ENCODE data around the gene MARCHF3. TPM values are rescaled to one million over a fixed set of nuclear protein-coding genes. Genes with fewer than 3 reads are reported as not detected.

MARCHF3 gene
- total RNA-seq, 1 experiment from 2014 or later: 5.4 TPM

DNA sequence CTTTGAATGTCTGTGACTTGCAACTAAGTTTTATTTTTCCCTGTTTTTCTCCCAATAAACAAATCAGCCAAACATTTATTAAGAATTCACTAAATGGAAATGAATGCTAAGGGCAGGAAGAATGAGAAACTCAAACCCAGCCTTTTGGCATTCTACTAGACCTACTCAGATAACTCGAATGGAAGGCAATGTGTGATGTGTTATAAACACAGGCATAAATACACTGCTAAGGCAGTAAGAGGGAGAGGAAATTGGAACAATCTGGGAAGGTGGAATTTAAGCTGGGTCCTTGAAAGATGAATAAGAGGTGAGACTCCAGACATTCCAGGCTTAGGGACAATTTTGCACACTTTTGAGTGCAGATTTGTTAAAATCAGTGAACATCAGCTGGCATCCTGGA is 34.7 kb downstream of the MARCHF3 start:
- no TSS peak for BruUV-seq (replicated peaks)
- Mint-ChIP-seq H3K4me1 (ENCODE audit: insufficient read depth, unreplicated experiment) (no peaks in the 10 kb centered on the region), H3K36me3 (ENCODE audit: insufficient read depth, unreplicated experiment) (no peaks in the 10 kb centered on the region), H3K27ac (ENCODE audit: low read depth, unreplicated experiment) (no peak overlapping the region), H3K9me3 (ENCODE audit: unreplicated experiment) (no peaks in the 10 kb centered on the region), H3K27me3 (ENCODE audit: insufficient read depth, unreplicated experiment) (no peaks in the 10 kb centered on the region), H3K4me3 (ENCODE audit: unreplicated experiment) (no peak overlapping the region)
- ChIA-PET CTCF (no interaction called here), POLR2A (no interaction called here)
- intact Hi-C loops (cut with micrococcal nuclease): no loop called here
- no peak for DNase-seq (ENCODE audit: unreplicated experiment)
- TF ChIP-seq, protein P1, sequence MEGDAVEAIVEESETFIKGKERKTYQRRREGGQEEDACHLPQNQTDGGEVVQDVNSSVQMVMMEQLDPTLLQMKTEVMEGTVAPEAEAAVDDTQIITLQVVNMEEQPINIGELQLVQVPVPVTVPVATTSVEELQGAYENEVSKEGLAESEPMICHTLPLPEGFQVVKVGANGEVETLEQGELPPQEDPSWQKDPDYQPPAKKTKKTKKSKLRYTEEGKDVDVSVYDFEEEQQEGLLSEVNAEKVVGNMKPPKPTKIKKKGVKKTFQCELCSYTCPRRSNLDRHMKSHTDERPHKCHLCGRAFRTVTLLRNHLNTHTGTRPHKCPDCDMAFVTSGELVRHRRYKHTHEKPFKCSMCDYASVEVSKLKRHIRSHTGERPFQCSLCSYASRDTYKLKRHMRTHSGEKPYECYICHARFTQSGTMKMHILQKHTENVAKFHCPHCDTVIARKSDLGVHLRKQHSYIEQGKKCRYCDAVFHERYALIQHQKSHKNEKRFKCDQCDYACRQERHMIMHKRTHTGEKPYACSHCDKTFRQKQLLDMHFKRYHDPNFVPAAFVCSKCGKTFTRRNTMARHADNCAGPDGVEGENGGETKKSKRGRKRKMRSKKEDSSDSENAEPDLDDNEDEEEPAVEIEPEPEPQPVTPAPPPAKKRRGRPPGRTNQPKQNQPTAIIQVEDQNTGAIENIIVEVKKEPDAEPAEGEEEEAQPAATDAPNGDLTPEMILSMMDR (IDR thresholded peaks at IDR 0.05; ENCODE audit: unreplicated experiment): no peak

- no TSS peak for BruUV-seq (replicated peaks)
- Mint-ChIP-seq H3K4me3 (ENCODE audit: unreplicated experiment) (no peak overlapping the region), H3K27ac (ENCODE audit: low read depth, unreplicated experiment) (no peak overlapping the region), H3K36me3 (ENCODE audit: insufficient read depth, unreplicated experiment) (no peaks in the 10 kb centered on the region), H3K9me3 (ENCODE audit: unreplicated experiment) (no peaks in the 10 kb centered on the region), H3K4me1 (ENCODE audit: insufficient read depth, unreplicated experiment) (no peaks in the 10 kb centered on the region), H3K27me3 (ENCODE audit: insufficient read depth, unreplicated experiment) (no peaks in the 10 kb centered on the region)
- DNase-seq (ENCODE audit: unreplicated experiment): no peak
- ChIA-PET CTCF (no interaction called here), POLR2A (no interaction called here)
- intact Hi-C loops (cut with micrococcal nuclease): no loop called here
- TF ChIP-seq, protein P1 (IDR thresholded peaks at IDR 0.05; ENCODE audit: unreplicated experiment): no peak
These were observed 35.3 kb downstream of the MARCHF3 start for GRCh38 chr5:126995039-126995438.

GRCh38 chr5:126994485-126994884 is 35.9 kb downstream of the MARCHF3 start:
- intact Hi-C loops (cut with micrococcal nuclease): no loop called here
- no peaks in the 10 kb centered on the region for H3K27me3 Mint-ChIP-seq (ENCODE audit: insufficient read depth, unreplicated experiment)
- no peaks in the 10 kb centered on the region for H3K4me1 Mint-ChIP-seq (ENCODE audit: insufficient read depth, unreplicated experiment)
- H3K9me3 Mint-ChIP-seq (ENCODE audit: unreplicated experiment): no peaks in the 10 kb centered on the region
- no peaks in the 10 kb centered on the region for H3K36me3 Mint-ChIP-seq (ENCODE audit: insufficient read depth, unreplicated experiment)
- ChIA-PET POLR2A (no interaction called here), CTCF (interaction anchor here (0.7 kb wide), 1 partner anchor 1103 kb away, joined by 3 read pairs; no protein-coding TSS in a partner anchor)
- BruUV-seq (replicated peaks): no TSS peak
- H3K4me3 Mint-ChIP-seq (ENCODE audit: unreplicated experiment): no peak overlapping the region
- DNase-seq (ENCODE audit: unreplicated experiment): no peak
- TF ChIP-seq, protein P1 (IDR thresholded peaks at IDR 0.05; ENCODE audit: unreplicated experiment): no peak
- H3K27ac Mint-ChIP-seq (ENCODE audit: low read depth, unreplicated experiment): no peak overlapping the region

- Mint-ChIP-seq H3K9me3 (ENCODE audit: unreplicated experiment) (no peaks in the 10 kb centered on the region), H3K4me1 (ENCODE audit: insufficient read depth, unreplicated experiment) (no peaks in the 10 kb centered on the region), H3K27me3 (ENCODE audit: insufficient read depth, unreplicated experiment) (no peaks in the 10 kb centered on the region), H3K27ac (ENCODE audit: low read depth, unreplicated experiment) (no peak overlapping the region), H3K36me3 (ENCODE audit: insufficient read depth, unreplicated experiment) (no peaks in the 10 kb centered on the region), H3K4me3 (ENCODE audit: unreplicated experiment) (no peak overlapping the region)
- BruUV-seq (replicated peaks): no TSS peak
- POLR2A ChIA-PET: no interaction called here
- intact Hi-C loops (cut with micrococcal nuclease): no loop called here
- DNase-seq (ENCODE audit: unreplicated experiment): no peak
- CTCF ChIA-PET: interaction anchor here (1.0 to 1.1 kb wide), 2 partner anchors 9 to 18 kb away, joined by 3 read pairs; no protein-coding TSS in a partner anchor
- TF ChIP-seq, protein P1 (IDR thresholded peaks at IDR 0.05; ENCODE audit: unreplicated experiment): no peak
These were observed 42.3 kb downstream of the MARCHF3 start for GRCh38 chr5:126988021-126988569.

All from MCF 10A (cell line).